HG03066 (cell line): ENCODE data around the gene PDCD1.
A peak's percentile ranks its signal among the peaks of the same experiment; 100 is the strongest.

ENCODE experiments used
- ATAC-seq: cut with Tn5 transposase; IDR thresholded peaks from one replicate; pipeline ENCODE4 v1.9.1; 2021; ENCODE audit warnings: low read depth; ENCODE audit not compliant: unreplicated experiment

The PDCD1 gene

GRCh38 chr2:241866790-241867645 lies 8.3 kb upstream of the PDCD1 start:
- no peak for ATAC-seq

- ATAC-seq: no peak
These were observed 7.5 kb upstream of the PDCD1 start for GRCh38 chr2:241865957-241866789.

- no peak for ATAC-seq
These were observed 6.8 kb upstream of the PDCD1 start for GRCh38 chr2:241865416-241865956.

GRCh38 chr2:241864850-241865213 lies 6.1 kb upstream of the PDCD1 start:
- ATAC-seq: no peak

GRCh38 chr2:241864168-241864849 lies 5.6 kb upstream of the PDCD1 start:
- ATAC-seq: no peak

GRCh38 chr2:241863536-241863954 lies 4.9 kb upstream of the PDCD1 start:
- no peak for ATAC-seq

- no peak for ATAC-seq
These were observed 4.3 kb upstream of the PDCD1 start for GRCh38 chr2:241862775-241863535.

GRCh38 chr2:241862093-241862492 lies 3.4 kb upstream of the PDCD1 start:
- no peak for ATAC-seq

GRCh38 chr2:241861264-241861663 lies 2.6 kb upstream of the PDCD1 start:
- no peak for ATAC-seq

- ATAC-seq: no peak
These were observed 1.7 kb upstream of the PDCD1 start for GRCh38 chr2:241860184-241861078.

GRCh38 chr2:241859436-241860183 lies 916 bp upstream of the PDCD1 start:
- peak; percentile 63 for ATAC-seq

- ATAC-seq: no peak
These were observed 332 bp upstream of the PDCD1 start for GRCh38 chr2:241859017-241859435.

- ATAC-seq: no peak
These were observed 1.0 kb downstream of the PDCD1 start for GRCh38 chr2:241857572-241858121.

GRCh38 chr2:241857041-241857541 lies 1.6 kb downstream of the PDCD1 start:
- ATAC-seq: no peak

- no peak for ATAC-seq
These were observed 2.7 kb downstream of the PDCD1 start for GRCh38 chr2:241855888-241856422.

- ATAC-seq: no peak
These were observed 3.3 kb downstream of the PDCD1 start for GRCh38 chr2:241855245-241855887.
